ENCODE data around the gene PCOLCE2.

GRCh38 chr3:142819179-142819578, 69.7 kb downstream of the PCOLCE2 start:
- TF ChIP-seq CTCF (IDR thresholded peaks at IDR 0.05; ENCODE audit: borderline replicate concordance, extremely low read depth, low read length, poor library complexity, severe bottlenecking) (no peak), EZH2 (IDR thresholded peaks at IDR 0.05; ENCODE audit: borderline replicate concordance, low read depth, low read length, severe bottlenecking) (no peak)
